Osteoblast (primary cell): Measurements from ENCODE around the gene PLSCR2. TPM values are rescaled to one million over a fixed set of nuclear protein-coding genes. Genes with fewer than 3 reads are reported as not detected.
"Not testable (repeated sequence)": the region's sequence is repeated elsewhere in the genome, so short reads cannot be mapped to it uniquely, and the experiment has no call there.

Experiments used
- DNase-seq: peaks from one replicate; pipeline ENCODE4 v3.0.0; 2011; ENCODE audit warnings: low spot score, mixed read lengths; ENCODE audit not compliant: insufficient read length; ENCODE audit errors: missing footprints
- H2AFZ ChIP-seq: 2 replicates; pipeline ENCODE4 v1.6.0; 2011; ENCODE audit warnings: mild to moderate bottlenecking, low read length
- H3K27ac ChIP-seq: 2 replicates; pipeline ENCODE4 v1.5.1; 2011; ENCODE audit warnings: mild to moderate bottlenecking, low read depth, low read length, moderate library complexity
- H3K27me3 ChIP-seq: 2 replicates; pipeline ENCODE4 v1.6.0; 2012; ENCODE audit warnings: mild to moderate bottlenecking, control low read depth, inconsistent platforms, low read length, moderate library complexity; ENCODE audit not compliant: insufficient read depth
- H3K36me3 ChIP-seq: 2 replicates; pipeline ENCODE4 v1.5.1; 2011; ENCODE audit warnings: mild to moderate bottlenecking, low read length, control low read depth, moderate library complexity; ENCODE audit not compliant: insufficient read depth
- H3K4me1 ChIP-seq: 2 replicates; pipeline ENCODE4 v1.5.1; 2011; ENCODE audit warnings: mild to moderate bottlenecking, low read length, control low read depth, moderate library complexity; ENCODE audit not compliant: insufficient read depth
- H3K4me2 ChIP-seq: 2 replicates; pipeline ENCODE4 v1.6.0; 2011; ENCODE audit warnings: mild to moderate bottlenecking, low read length; ENCODE audit not compliant: insufficient read depth
- H3K4me3 ChIP-seq: fragments of 200-600 bp; sonication (generic); 3 replicates; pipeline ENCODE4 v1.5.1; 2012; ENCODE audit warnings: mild to moderate bottlenecking, low read length, inconsistent platforms; ENCODE audit not compliant: insufficient read depth
- H3K79me2 ChIP-seq: 2 replicates; pipeline ENCODE4 v1.6.0; 2012; ENCODE audit warnings: mild to moderate bottlenecking, low read length, control low read depth, inconsistent platforms; ENCODE audit not compliant: insufficient read depth
- H3K9me3 ChIP-seq: 2 replicates; pipeline ENCODE4 v1.5.1; 2011; ENCODE audit warnings: low read depth, low read length, control low read depth
- H4K20me1 ChIP-seq: 2 replicates; pipeline ENCODE4 v1.6.0; 2012; ENCODE audit warnings: mild to moderate bottlenecking, low read length, control low read depth; ENCODE audit not compliant: insufficient read depth
- CTCF ChIP-seq: IDR thresholded peaks from 2 replicates; pipeline ENCODE4 v1.5.1; 2011; ENCODE audit warnings: mild to moderate bottlenecking, low read depth, low read length, moderate library complexity; ENCODE audit errors: extremely low read depth
- total RNA-seq: library from RNA; depleted of rRNA; stranded (reverse); fragments of >200 nt; gene quantifications from 2 replicates; pipeline ENCODE4 v1.2.3, GENCODE V29; 2012

PLSCR2 gene
- total RNA-seq, 1 donor, result not detected

GRCh38 chr3:146425341-146425740, 44.0 kb downstream of the PLSCR2 start:
- Histone ChIP-seq H3K9me3 (no peaks in the 10 kb centered on the region), H3K27ac (no peak overlapping the region), H3K27me3 (no peaks in the 10 kb centered on the region), H3K4me3 (no peak overlapping the region), H3K36me3 (no peaks in the 10 kb centered on the region), H4K20me1 (no peaks in the 10 kb centered on the region), H3K79me2 (no peaks in the 10 kb centered on the region), H2AFZ (no peak overlapping the region), H3K4me1 (peaks cover 12% of the 10 kb centered on the region), H3K4me2 (no peak overlapping the region)
- DNase-seq, result no peak
- TF ChIP-seq CTCF, result no peak

- Histone ChIP-seq H3K27me3 (no peaks in the 10 kb centered on the region), H3K9me3 (no peaks in the 10 kb centered on the region), H3K27ac (no peak overlapping the region), H3K36me3 (no peaks in the 10 kb centered on the region), H3K4me2 (peak overlapping the region; percentile 4), H3K4me3 (no peak overlapping the region), H3K4me1 (peaks cover 12% of the 10 kb centered on the region), H2AFZ (no peak overlapping the region), H3K79me2 (no peaks in the 10 kb centered on the region), H4K20me1 (no peaks in the 10 kb centered on the region)
- peak; percentile 31 for DNase-seq
- TF ChIP-seq CTCF, result no peak
Observed at GRCh38 chr3:146421819-146422759, 47.3 kb downstream of the PLSCR2 start.

- H3K4me1 ChIP-seq, result no peaks in the 10 kb centered on the region
- no peak overlapping the region for H3K4me2 ChIP-seq
- H2AFZ ChIP-seq, result no peak overlapping the region
- H4K20me1 ChIP-seq, result no peaks in the 10 kb centered on the region
- H3K79me2 ChIP-seq, result no peaks in the 10 kb centered on the region
- no peaks in the 10 kb centered on the region for H3K36me3 ChIP-seq
- no peaks in the 10 kb centered on the region for H3K27me3 ChIP-seq
- H3K9me3 ChIP-seq, result no peaks in the 10 kb centered on the region
- H3K27ac ChIP-seq, result no peak overlapping the region
- no peak overlapping the region for H3K4me3 ChIP-seq
- TF ChIP-seq CTCF, result no peak
- no peak for DNase-seq
Observed at GRCh38 chr3:146416366-146416765, 53.0 kb downstream of the PLSCR2 start.

GRCh38 chr3:146414010-146414409, 55.4 kb downstream of the PLSCR2 start:
- H3K36me3 ChIP-seq, result no peaks in the 10 kb centered on the region
- TF ChIP-seq CTCF, result no peak
- DNase-seq, result peak; percentile 25
- H3K9me3 ChIP-seq, result no peaks in the 10 kb centered on the region
- H2AFZ ChIP-seq, result no peak overlapping the region
- H3K27ac ChIP-seq, result no peak overlapping the region
- no peaks in the 10 kb centered on the region for H3K27me3 ChIP-seq
- no peaks in the 10 kb centered on the region for H3K4me1 ChIP-seq
- no peaks in the 10 kb centered on the region for H4K20me1 ChIP-seq
- no peak overlapping the region for H3K4me2 ChIP-seq
- no peak overlapping the region for H3K4me3 ChIP-seq
- H3K79me2 ChIP-seq, result no peaks in the 10 kb centered on the region

- not testable (repeated sequence) for H3K9me3 ChIP-seq, H3K4me3 ChIP-seq, H3K79me2 ChIP-seq, H3K27ac ChIP-seq, H3K27me3 ChIP-seq, H2AFZ ChIP-seq, H3K4me2 ChIP-seq, H3K36me3 ChIP-seq, DNase-seq, H3K4me1 ChIP-seq, H4K20me1 ChIP-seq
Observed at GRCh38 chr3:146412711-146413110, 56.6 kb downstream of the PLSCR2 start.
